ENCODE data around the gene INAFM1. TPM values are rescaled to one million over a fixed set of nuclear protein-coding genes. Genes with fewer than 3 reads are reported as not detected.

INAFM1 gene
- polyA plus RNA-seq, 1 of the 3 experiments (the other 2 are of a cell fraction), result 5.5 TPM

Small RNA genes lying within 50 kb of the gene (small RNA-seq; reads per million reads assigned to genes)
- gene MIR3190, result 0 reads per million in 7 experiments

Other genes starting within 250 kb of the INAFM1 start
- gene TMEM160, start 226.3 kb upstream of the INAFM1 start, polyA plus RNA-seq (2012; rRNA removed), result 33.0 and 40.1 TPM in 2 replicates
- gene ZC3H4, start 161.1 kb upstream of the INAFM1 start, polyA plus RNA-seq (2012; rRNA removed), result 3.9 and 7.6 TPM in 2 replicates
- 123 and 126 TPM in 2 replicates for gene SAE1, start 144.1 kb upstream of the INAFM1 start, polyA plus RNA-seq (2012; rRNA removed)
- 14.5 and 16.1 TPM in 2 replicates for gene BBC3, start 43.7 kb upstream of the INAFM1 start, polyA plus RNA-seq (2012; rRNA removed)
- 9.8 and 12.4 TPM in 2 replicates for gene CCDC9, start 18.4 kb upstream of the INAFM1 start, polyA plus RNA-seq (2012; rRNA removed)
- gene C5AR1, start 35.0 kb downstream of the INAFM1 start, polyA plus RNA-seq (2012; rRNA removed), result 1.2 and 1.3 TPM in 2 replicates
- gene C5AR2, start 57.3 kb downstream of the INAFM1 start, polyA plus RNA-seq (2012; rRNA removed), result 0.02 TPM in 1 of 2 replicates, not detected in the other
- gene DHX34, start 74.4 kb downstream of the INAFM1 start, polyA plus RNA-seq (2012; rRNA removed), result 14.8 and 16.4 TPM in 2 replicates
- gene MEIS3, start 144.6 kb downstream of the INAFM1 start, polyA plus RNA-seq (2012; rRNA removed), result 61.0 and 69.8 TPM in 2 replicates
- 0.29 and 0.58 TPM in 2 replicates for gene SLC8A2, start 197.0 kb downstream of the INAFM1 start, polyA plus RNA-seq (2012; rRNA removed)
- 15.8 and 17.7 TPM in 2 replicates for gene KPTN, start 209.3 kb downstream of the INAFM1 start, polyA plus RNA-seq (2012; rRNA removed)
- 80.0 and 84.1 TPM in 2 replicates for gene NAPA, start 240.2 kb downstream of the INAFM1 start, polyA plus RNA-seq (2012; rRNA removed)